ENCODE measurements around the gene SCRT2.

The SCRT2 gene

GRCh38 chr20:655726-656624 is 19.6 kb downstream of the SCRT2 start:
- no peak for TF ChIP-seq ZNF274 (IDR thresholded peaks at IDR 0.05; ENCODE audit: low read depth, low read length)
- H3K4me3 ChIP-seq (ENCODE audit: low read length), result no peak overlapping the region

GRCh38 chr20:654417-654750 is 21.2 kb downstream of the SCRT2 start:
- TF ChIP-seq ZNF274 (IDR thresholded peaks at IDR 0.05; ENCODE audit: low read depth, low read length), result no peak
- no peak overlapping the region for H3K4me3 ChIP-seq (ENCODE audit: low read length)

GRCh38 chr20:653590-654416 is 21.8 kb downstream of the SCRT2 start:
- no peak for TF ChIP-seq ZNF274 (IDR thresholded peaks at IDR 0.05; ENCODE audit: low read depth, low read length)
- peak overlapping the region; percentile 46; the same call in 1 of the 2 replicates for H3K4me3 ChIP-seq (ENCODE audit: low read length)

- peak within 1 kb of the TSS; percentile 84 for H3K4me3 ChIP-seq (ENCODE audit: low read length)
- TF ChIP-seq ZNF274 (IDR thresholded peaks at IDR 0.05; ENCODE audit: low read depth, low read length), result no peak
Measured at GRCh38 chr20:653110-653589, 22.5 kb downstream of the SCRT2 start, which contains the start of gene SRXN1. TSS of gene SRXN1 (minus strand) at chr20:653200. CDS start at chr20:653185, 15 bp downstream.

- peak overlapping the region; percentile 84 for H3K4me3 ChIP-seq (ENCODE audit: low read length)
- TF ChIP-seq ZNF274 (IDR thresholded peaks at IDR 0.05; ENCODE audit: low read depth, low read length), result no peak
Measured at GRCh38 chr20:652615-653109, 22.9 kb downstream of the SCRT2 start.

GRCh38 chr20:651713-652614 is 23.6 kb downstream of the SCRT2 start:
- H3K4me3 ChIP-seq (ENCODE audit: low read length), result peak overlapping the region; percentile 84
- TF ChIP-seq ZNF274 (IDR thresholded peaks at IDR 0.05; ENCODE audit: low read depth, low read length), result no peak

- TF ChIP-seq ZNF274 (IDR thresholded peaks at IDR 0.05; ENCODE audit: low read depth, low read length), result no peak
- H3K4me3 ChIP-seq (ENCODE audit: low read length), result no peak overlapping the region
Measured at GRCh38 chr20:650954-651353, 24.6 kb downstream of the SCRT2 start.

GRCh38 chr20:650281-650680 is 25.3 kb downstream of the SCRT2 start:
- H3K4me3 ChIP-seq (ENCODE audit: low read length), result no peak overlapping the region
- no peak for TF ChIP-seq ZNF274 (IDR thresholded peaks at IDR 0.05; ENCODE audit: low read depth, low read length)

- H3K4me3 ChIP-seq (ENCODE audit: low read length), result no peak overlapping the region
Measured at GRCh38 chr20:647479-648019, 28.1 kb downstream of the SCRT2 start.

GRCh38 chr20:646868-647233 is 28.8 kb downstream of the SCRT2 start:
- H3K4me3 ChIP-seq (ENCODE audit: low read length), result no peak overlapping the region
- TF ChIP-seq ZNF274 (IDR thresholded peaks at IDR 0.05; ENCODE audit: low read depth, low read length), result no peak

More at GRCh38 chr20:647479-648019, 28.1 kb downstream of the SCRT2 start:
- no peak for TF ChIP-seq ZNF274 (IDR thresholded peaks at IDR 0.05; ENCODE audit: low read depth, low read length)

- TF ChIP-seq ZNF274 (IDR thresholded peaks at IDR 0.05; ENCODE audit: low read depth, low read length), result no peak
- H3K4me3 ChIP-seq (ENCODE audit: low read length), result no peak overlapping the region
Measured at GRCh38 chr20:646107-646867, 29.3 kb downstream of the SCRT2 start.

GRCh38 chr20:645318-646106 is 30.1 kb downstream of the SCRT2 start:
- H3K4me3 ChIP-seq (ENCODE audit: low read length), result no peak overlapping the region
- no peak for TF ChIP-seq ZNF274 (IDR thresholded peaks at IDR 0.05; ENCODE audit: low read depth, low read length)
